ENCODE measurements around the gene ZCWPW1.
A peak's percentile ranks its signal among the peaks of the same experiment; 100 is the strongest.

The ZCWPW1 gene

DNA sequence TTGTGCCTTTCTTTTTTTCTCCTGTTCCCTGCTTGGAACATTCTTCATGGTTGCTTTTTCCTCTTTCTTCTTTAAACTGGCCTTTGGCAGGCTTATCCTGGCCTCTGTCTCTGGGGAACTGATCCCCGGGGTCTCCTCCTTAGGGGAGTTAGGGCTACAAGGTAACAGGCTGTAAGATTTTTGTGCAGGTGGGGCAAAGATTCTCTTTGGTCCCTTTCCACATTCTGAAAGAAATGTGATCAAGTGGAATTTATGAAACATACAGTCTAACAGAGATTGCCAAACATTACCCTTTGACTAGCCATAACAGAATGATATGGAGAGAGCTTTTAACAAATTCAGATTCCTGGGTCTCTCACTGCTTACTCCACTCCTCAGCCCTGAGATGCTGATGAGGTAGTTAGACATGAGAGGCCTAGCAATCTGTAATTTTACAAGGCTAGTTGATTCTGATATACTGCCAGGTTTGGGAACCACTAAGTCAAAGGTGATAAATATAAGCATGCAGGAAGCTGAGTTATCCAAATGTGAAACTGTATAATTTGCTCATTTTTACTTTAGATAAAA lies 8.8 kb downstream of the ZCWPW1 start:
- H3K4me3 ChIP-seq (ENCODE audit: low read depth, low read length): no peak overlapping the region
- no peak for DNase-seq (ENCODE audit: low read depth)
- TF ChIP-seq, protein P1, sequence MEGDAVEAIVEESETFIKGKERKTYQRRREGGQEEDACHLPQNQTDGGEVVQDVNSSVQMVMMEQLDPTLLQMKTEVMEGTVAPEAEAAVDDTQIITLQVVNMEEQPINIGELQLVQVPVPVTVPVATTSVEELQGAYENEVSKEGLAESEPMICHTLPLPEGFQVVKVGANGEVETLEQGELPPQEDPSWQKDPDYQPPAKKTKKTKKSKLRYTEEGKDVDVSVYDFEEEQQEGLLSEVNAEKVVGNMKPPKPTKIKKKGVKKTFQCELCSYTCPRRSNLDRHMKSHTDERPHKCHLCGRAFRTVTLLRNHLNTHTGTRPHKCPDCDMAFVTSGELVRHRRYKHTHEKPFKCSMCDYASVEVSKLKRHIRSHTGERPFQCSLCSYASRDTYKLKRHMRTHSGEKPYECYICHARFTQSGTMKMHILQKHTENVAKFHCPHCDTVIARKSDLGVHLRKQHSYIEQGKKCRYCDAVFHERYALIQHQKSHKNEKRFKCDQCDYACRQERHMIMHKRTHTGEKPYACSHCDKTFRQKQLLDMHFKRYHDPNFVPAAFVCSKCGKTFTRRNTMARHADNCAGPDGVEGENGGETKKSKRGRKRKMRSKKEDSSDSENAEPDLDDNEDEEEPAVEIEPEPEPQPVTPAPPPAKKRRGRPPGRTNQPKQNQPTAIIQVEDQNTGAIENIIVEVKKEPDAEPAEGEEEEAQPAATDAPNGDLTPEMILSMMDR (IDR thresholded peaks at IDR 0.05; ENCODE audit: low read depth, low read length, missing control alignments): no peak

DNA sequence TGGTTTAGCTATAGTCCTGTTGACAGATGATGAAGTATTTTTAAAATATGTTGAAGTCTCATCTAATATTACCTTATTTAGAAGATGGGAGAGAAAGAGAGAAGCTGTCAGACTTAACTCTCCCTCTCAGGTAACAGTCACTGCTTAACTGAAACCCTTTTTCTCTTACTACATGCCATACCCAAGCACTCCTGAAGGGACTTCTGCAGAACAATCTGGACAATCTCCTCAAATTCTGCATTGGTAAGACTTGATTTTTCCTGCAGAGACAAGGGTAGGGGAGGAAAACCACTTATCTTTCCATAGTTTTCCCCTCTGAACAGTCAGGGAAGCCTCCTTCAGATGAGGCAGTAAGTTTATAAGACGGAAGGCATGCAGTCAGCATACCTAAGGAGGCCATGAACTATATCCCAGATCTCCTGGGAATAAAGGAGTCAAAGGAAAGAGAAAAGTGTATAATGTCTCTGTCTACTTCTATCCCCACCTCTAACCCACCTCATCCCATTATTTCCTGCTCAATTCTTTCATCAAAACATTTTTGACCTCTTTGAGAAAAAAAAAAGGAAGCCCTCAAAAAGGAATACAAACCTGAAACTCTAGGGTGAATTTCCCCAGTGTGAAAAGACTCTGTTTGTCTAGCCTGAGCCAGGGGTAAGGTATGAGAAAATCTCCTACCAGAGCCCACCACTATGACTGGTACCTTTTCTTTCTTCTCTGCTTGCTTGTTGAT lies 9.4 kb downstream of the ZCWPW1 start:
- DNase-seq (ENCODE audit: low read depth): no peak
- TF ChIP-seq, protein P1 (IDR thresholded peaks at IDR 0.05; ENCODE audit: low read depth, low read length, missing control alignments): peak; percentile 7
- H3K4me3 ChIP-seq (ENCODE audit: low read depth, low read length): no peak overlapping the region

DNA sequence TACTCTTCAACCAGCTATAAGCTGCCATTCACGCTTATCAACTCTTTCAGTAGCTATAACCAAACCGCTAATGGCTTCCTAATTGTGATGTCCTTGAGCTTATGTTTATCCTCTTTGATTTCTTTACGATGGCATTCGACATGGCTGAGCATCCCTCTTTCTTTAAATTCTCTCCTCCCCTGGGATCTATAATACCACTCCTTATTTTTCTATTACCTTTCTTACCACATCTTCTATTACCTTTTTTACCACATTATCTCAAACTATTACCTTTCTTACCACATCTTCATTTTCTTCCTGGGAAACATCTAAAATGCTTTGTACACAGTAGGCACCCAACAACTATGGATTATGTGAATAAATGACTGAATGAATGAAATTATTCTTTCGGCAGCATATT lies 13.1 kb downstream of the ZCWPW1 start:
- DNase-seq (ENCODE audit: low read depth): no peak
- TF ChIP-seq, protein P1 (IDR thresholded peaks at IDR 0.05; ENCODE audit: low read depth, low read length, missing control alignments): no peak
- no peak overlapping the region for H3K4me3 ChIP-seq (ENCODE audit: low read depth, low read length)

DNA sequence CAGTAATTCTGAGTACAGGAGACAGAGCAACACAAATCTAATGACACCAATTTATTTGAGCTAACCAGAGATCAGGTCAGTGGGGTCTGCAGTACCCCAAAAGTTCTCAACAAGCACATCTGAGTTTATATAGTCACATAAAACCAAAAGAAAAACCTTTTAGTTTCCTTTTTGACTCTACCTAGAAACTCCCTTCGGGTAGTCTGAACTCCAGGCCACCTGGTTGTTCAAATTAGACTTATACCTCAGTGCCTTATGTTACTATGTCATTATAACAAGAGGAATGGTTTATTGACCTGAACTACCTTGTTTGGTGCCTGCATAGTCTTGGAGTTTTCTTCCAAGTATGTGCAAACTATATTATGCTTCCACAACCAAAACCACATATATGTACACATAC lies 14.6 kb downstream of the ZCWPW1 start:
- TF ChIP-seq, protein P1 (IDR thresholded peaks at IDR 0.05; ENCODE audit: low read depth, low read length, missing control alignments): no peak

DNA sequence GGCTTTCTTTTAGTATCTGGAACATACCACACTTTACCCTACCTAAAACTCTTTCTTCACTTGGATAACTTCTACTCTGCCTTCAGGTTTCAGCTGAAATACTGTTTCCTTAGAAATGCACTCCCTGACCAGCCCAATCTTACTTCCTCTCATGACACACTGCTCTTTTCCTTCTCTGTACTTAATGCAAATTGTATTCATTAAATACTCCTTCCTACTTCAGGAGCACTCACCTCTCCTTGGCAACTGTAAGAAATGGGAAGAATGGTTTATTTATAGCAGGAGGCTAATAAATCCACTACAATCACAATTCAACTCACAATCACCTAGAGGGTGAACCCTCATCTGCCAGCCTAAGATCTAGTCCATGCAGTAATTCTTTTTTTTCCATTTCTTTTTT lies 15.2 kb downstream of the ZCWPW1 start:
- H3K4me3 ChIP-seq (ENCODE audit: low read depth, low read length): no peak overlapping the region
- TF ChIP-seq, protein P1 (IDR thresholded peaks at IDR 0.05; ENCODE audit: low read depth, low read length, missing control alignments): no peak
- no peak for DNase-seq (ENCODE audit: low read depth)

More for the DNA sequence above, 14.6 kb downstream of the ZCWPW1 start:
- DNase-seq (ENCODE audit: low read depth): no peak
- no peak overlapping the region for H3K4me3 ChIP-seq (ENCODE audit: low read depth, low read length)

DNA sequence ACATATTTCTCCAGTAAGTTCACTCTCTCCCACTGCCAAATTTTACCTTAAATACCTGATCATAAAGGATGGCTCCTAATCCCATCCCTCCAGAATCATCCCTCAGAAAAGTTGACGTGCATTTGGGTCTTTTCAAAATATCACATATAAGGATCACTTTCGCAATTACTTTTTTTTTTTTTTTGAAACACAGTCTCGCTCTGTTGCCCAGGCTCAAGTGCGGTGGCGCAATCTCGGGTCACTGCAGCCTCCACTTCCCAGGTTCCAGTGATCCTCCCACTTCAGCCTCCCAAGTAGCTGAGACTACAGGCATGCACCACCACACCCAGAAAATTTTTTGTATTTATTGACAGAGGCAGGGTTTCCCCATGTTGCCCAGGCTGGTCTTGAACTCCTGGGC lies 17.4 kb downstream of the ZCWPW1 start:
- DNase-seq (ENCODE audit: low read depth): no peak
- H3K4me3 ChIP-seq (ENCODE audit: low read depth, low read length): no peak overlapping the region
- TF ChIP-seq, protein P1 (IDR thresholded peaks at IDR 0.05; ENCODE audit: low read depth, low read length, missing control alignments): no peak
